Fibroblast of skin of abdomen (primary cell): ENCODE results near the gene POMP.

ENCODE experiments used
- DNase-seq: peaks from one replicate; pipeline ENCODE4 v3.0.0-alpha.2; 2013

Gene POMP

DNA sequence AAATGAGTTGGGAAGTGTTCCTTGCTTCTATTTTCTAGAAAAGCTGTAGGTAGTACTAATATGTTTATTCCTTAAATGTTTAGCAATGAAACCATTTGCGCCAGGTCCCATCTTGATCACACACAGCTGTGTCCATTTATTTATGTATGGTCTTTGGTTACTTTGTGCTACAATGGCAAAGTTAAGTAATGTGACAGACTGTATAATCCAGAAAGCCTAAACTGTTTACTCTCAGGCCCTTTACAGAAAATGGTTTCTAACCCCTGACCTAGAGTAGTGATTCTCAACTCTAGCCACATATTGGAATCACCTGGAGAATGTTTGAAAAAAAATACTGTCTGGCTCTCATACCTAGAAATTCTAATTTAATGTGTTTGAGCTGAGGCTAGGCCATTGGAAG lies 38.5 kb downstream of the POMP start:
- no peak for DNase-seq

GRCh38 chr13:28699246-28699645 lies 40.3 kb downstream of the POMP start:
- DNase-seq, result no peak

DNA sequence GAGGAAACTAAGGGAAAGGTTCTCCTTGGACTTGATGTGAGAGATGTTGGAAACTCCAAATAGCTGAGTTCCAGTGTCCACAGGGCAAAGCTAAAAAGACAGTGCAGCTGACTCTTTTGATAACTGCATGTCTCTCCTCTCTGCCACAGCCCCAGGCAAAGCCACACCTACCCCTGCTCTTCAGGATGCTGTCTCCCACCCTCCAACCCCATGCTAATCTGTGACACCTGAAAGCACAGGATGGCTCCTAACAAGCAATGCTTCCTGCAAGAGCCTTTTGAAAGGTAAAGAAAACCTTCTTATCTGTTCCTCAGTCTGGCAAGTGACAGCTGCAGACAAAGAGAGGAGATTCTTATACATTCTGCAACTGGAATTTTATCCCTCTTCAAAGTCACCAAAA lies 45.4 kb downstream of the POMP start:
- no peak for DNase-seq

- no peak for DNase-seq
Measured at GRCh38 chr13:28704919-28705318, 46.0 kb downstream of the POMP start.

GRCh38 chr13:28705461-28706083 lies 46.6 kb downstream of the POMP start:
- DNase-seq, result peak; percentile 45

DNA sequence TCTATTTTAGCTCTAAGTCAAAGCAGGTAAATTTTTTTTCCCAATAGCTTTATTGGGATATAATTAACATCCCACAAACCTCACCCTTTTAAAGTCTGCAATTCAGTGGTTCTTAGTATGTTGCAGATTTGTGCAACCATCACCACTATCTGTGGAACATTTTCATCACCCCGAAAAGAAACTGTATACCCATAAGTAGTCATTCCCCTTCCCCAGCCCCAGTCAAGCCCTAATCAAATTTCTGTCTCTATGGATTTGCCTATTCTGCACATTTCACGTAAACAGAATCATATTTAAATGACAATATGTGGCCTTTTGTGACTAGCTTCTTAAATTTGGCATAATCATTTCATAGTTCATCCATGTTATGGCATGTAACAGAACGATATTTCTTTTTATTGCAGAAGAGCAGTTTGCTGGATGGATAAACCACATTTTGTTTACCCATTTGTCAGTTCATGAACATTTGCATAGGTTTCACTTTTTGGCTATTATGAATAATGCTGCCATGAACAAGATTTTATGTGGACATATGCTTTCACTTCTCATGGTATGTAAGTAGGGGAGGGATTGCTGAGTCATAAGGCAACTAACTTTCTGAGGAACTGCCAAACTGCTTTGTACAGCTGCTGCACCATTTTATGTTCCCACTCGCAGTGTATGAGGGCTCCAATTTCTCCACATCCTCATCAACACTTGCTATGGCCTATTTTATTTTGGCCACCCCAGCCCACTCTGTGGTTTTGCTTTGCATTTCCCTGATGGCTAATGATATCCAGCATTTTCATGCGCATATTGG lies 48.9 kb downstream of the POMP start:
- DNase-seq, result peak; percentile 95

DNA sequence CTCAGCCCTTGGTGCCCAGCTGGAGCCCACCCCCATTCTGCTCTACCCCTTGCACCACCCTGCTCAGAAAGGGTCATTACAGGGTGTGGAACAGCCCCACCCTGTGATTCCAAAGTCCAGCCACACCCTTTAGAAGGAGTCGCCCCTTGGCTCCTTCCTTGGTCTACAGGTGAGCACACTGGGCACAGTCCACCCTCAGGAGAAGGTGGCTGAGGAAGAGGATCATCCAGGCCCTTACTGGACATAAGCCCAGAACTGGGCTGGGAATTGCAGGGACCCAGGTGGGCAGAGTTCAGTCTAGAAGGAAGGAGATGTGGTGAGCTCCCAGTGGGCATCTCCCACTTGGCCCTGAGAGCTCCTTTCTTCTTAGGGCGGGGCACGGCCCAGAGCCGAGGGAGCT lies 51.2 kb downstream of the POMP start:
- DNase-seq, result no peak

DNA sequence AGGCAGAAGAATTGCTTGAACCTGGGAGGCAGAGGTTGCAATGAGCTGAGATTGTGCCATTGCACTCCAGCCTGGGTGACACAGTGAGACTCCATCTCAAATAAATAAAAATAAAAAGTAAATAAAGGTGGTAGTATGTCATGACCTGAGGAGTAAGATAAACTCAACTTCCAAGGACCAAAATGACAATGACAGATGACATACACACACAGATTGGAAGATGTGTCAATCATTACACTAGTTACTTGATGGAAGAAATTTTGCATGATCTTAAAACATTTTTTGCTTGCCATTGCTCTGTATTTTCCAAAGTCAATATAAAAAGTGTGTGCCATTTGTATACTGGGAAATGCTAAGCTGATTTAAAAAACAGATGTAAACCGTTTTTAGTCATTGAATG lies 55.7 kb downstream of the POMP start:
- DNase-seq, result no peak

DNA sequence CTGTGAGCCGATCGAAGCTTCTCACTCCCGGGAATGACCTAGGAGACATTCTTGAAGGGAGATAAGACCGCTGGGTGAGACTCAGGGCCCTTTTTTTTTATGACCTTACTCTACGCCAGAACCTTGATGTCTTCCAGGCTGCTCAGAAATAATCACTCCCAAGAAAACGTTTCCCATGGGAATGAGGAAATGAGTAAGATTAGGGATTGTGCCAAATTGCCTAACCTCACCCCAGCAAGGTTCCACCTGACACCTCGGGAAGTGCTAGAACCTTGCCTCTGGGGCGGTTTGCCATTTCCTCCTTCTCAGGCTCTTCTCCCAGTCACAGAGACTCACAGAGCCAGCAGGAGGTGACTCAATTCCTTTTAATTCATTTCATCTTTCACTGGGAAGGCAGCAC lies 57.6 kb downstream of the POMP start:
- peak; percentile 67 for DNase-seq

DNA sequence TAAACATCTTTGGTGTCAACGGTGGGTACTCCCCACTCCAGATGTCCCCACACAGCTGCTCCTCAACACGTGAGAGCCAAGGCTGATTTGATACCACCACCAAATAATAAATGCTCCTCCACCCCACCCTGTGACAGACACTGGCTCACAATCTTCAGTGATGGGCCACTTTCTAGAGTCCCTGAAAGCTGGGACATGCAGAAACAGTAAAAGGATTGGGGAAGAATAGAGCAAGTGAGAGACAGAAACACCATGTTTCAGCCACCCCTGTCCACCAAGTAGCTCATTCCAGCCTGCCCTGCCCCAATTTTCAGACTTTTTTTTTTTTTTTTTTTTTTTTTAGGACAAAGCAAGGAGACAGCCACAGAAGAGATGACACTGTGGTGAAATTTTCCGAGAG lies 58.2 kb downstream of the POMP start:
- DNase-seq, result no peak

DNA sequence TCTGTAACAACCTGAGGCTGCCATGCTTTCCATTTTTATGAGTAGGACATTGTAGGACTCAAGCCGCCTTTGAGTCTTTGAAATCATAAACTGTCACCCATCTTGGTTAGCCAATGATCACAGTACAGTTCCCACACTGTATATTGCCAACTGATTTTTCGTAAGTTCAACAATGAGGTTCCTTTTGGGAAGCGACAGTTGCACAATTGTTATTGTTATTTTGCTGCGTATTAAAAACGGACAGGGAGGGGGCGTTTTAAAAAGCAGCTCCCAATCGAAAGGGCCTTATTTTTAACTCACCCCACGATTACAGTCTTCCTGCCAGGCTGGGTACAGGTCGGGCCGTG lies 59.2 kb downstream of the POMP start:
- DNase-seq, result no peak

DNA sequence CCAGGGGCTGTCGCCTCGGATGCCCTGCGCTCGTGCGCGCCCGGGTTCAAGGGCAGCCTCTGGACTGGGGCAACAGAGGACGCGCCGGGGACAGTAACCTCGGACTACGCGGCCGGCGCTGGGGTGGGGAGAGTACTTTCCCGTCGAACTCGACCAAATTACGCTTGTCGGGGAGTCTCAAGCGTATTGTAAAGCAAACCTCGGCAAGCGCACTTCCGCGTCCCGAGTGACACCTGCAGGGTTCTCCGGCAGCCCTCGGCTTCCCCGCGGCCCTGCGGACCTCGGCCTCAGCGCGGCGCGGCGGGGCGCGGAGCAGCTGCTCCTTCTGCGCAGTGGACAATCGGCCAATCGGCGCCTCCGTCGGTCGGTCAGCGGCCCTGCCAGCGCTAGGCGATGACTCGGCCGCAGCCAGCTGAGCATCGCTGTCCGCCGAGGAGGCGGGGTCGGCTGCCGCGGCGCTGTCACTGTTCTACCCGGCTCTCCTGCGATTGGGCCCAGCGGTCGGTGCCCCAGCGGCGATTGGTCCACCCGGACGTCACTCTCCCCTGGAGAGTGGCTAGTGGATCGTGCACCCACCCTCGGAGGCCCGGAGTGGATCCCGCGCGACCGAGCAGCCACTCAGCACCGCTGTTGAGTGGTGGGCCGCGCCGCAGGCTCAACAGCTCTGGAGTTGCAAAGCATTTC lies 59.8 kb downstream of the POMP start, which contains the start of gene SLC46A3:
Gene SLC46A3 (minus strand): TSS at position 428 of the 684 bp plus-strand sequence. CDS start 972 bp downstream, outside the sequence.
- peak; percentile 97 for DNase-seq

- peak; percentile 88 for DNase-seq
Measured at GRCh38 chr13:28719227-28720055, 60.5 kb downstream of the POMP start.

DNA sequence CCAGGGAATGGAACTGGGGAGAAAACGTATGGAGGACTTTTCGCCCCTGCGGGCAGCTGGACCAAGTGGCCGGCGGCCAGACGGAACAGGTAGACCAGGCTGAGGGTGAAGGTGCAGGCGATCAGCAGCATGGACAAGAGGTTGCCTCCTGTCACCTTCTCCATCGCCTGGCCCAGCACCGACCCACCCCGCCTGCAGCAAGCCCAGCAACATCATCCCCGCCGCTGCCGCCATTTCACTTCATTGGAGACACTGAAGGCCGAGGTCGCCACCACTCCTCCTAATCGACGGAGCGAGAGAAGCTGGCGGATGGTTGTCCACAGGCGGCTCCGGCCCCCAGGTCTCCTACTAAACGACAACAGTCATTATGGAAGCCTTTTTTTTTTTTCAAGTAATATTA lies 64.9 kb downstream of the POMP start:
- DNase-seq, result no peak

DNA sequence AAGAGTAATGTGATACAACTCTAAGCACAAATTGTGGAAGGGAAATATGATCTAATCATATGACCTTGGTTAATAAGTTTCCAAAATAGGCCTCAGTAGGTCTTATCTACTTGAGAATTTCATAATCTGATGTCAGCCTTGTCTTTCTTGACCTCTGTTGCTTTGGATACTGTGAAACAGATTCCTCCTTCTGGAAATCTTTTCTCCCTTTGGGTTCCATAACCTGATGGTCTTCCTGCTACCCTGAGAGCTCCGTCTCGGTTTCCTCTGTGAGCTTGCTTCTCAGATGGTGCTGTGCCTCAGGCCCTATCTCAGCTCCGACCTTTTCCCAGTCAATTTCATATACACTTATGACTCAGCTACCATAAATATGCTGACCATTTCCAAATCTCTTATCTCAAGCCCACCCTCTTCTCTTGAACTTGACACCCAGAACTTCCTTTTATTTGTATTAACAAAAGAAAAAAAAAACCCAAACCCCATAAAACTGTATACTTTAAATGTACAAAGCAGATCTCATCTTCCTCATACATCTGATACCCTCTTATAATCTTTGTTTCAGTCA lies 66.2 kb downstream of the POMP start:
- no peak for DNase-seq
